H1 (cell line): ENCODE results near the gene LZTFL1.

Source experiments
- ATF3 ChIP-seq: IDR thresholded peaks from 2 replicates; pipeline ENCODE4 v1.6.1; 2011; ENCODE audit warnings: low read depth, mild to moderate bottlenecking, low read length; ENCODE audit not compliant: insufficient read depth
- CEBPB ChIP-seq: IDR thresholded peaks from 2 replicates; pipeline ENCODE4 v1.6.1; 2012; ENCODE audit warnings: low read depth, low read length
- CHD7 ChIP-seq: fragments of 300-600 bp; sonication (generic); IDR thresholded peaks from 2 replicates; pipeline ENCODE4 v1.7.1; 2012; ENCODE audit warnings: low read length, moderate library complexity, mild to moderate bottlenecking, inconsistent platforms; ENCODE audit not compliant: insufficient replicate concordance
- CTCF ChIP-seq, 3 experiments: IDR thresholded peaks; 1 replicate in 2 of 3; 2 replicates in 1 of 3; pipeline versions ENCODE4 v1.5.1 to v1.6.1; 2011; ENCODE audit warnings: low read length in 3 of 3, mild to moderate bottlenecking in 3 of 3, inconsistent platforms in 2 of 3, low read depth in 1 of 3, moderate library complexity in 1 of 3; ENCODE audit not compliant: insufficient read depth in 1 of 3; ENCODE audit errors: control extremely low read depth in 1 of 3
- E2F6 ChIP-seq: IDR thresholded peaks from 2 replicates; pipeline ENCODE4 v1.6.1; 2012; ENCODE audit warnings: inconsistent platforms
- EGR1 ChIP-seq: IDR thresholded peaks from 2 replicates; pipeline ENCODE4 v1.6.1; 2011; ENCODE audit warnings: low read depth, low read length, borderline replicate concordance
- EZH2 ChIP-seq: fragments of 200-600 bp; sonication (generic); IDR thresholded peaks from 2 replicates; pipeline ENCODE4 v1.7.1; 2012; ENCODE audit warnings: low read depth, mild to moderate bottlenecking, moderate library complexity, low read length, inconsistent platforms; ENCODE audit not compliant: severe bottlenecking
- JUND ChIP-seq: IDR thresholded peaks from 2 replicates; pipeline ENCODE4 v1.6.1; 2011; ENCODE audit warnings: mild to moderate bottlenecking, improper control_type of control experiment, low read length
- KDM1A ChIP-seq: fragments of 200-600, 300-600 bp; sonication (generic); IDR thresholded peaks from 2 replicates; pipeline ENCODE4 v1.7.1; 2016; ENCODE audit warnings: mild to moderate bottlenecking, low read length, borderline replicate concordance
- POLR2A ChIP-seq, 2 experiments: IDR thresholded peaks; 1 replicate in 1 of 2; 2 replicates in 1 of 2; pipeline ENCODE4 v1.6.1; 2011; ENCODE audit warnings: low read depth in 2 of 2, low read length in 2 of 2, mild to moderate bottlenecking in 2 of 2; ENCODE audit errors: control extremely low read depth in 1 of 2
- POLR2AphosphoS5 ChIP-seq: IDR thresholded peaks from 2 replicates; pipeline ENCODE4 v1.6.1; 2011; ENCODE audit warnings: low read depth, low read length
- RNF2 ChIP-seq: fragments of 200-900, 300-1000 bp; sonication (generic); IDR thresholded peaks from 2 replicates; pipeline ENCODE4 v1.7.1; 2016; ENCODE audit warnings: borderline replicate concordance, low read depth, mild to moderate bottlenecking, antibody characterized with exemption, low read length; ENCODE audit not compliant: poor library complexity, severe bottlenecking; ENCODE audit errors: missing control alignments
- TEAD4 ChIP-seq: IDR thresholded peaks from 2 replicates; pipeline ENCODE4 v1.6.1; 2012; ENCODE audit warnings: low read depth, low read length, inconsistent platforms, mixed read lengths
- ZNF274 ChIP-seq: IDR thresholded peaks from 2 replicates; pipeline ENCODE4 v1.7.0; 2012; ENCODE audit warnings: low read length, borderline replicate concordance; ENCODE audit errors: extremely low read depth

GRCh38 chr3:45792516-45793172 is 49.3 kb downstream of the LZTFL1 start:
- no peak for TF ChIP-seq ATF3
- TF ChIP-seq POLR2A (IDR thresholded peaks at IDR 0.05; ENCODE audit: control extremely low read depth in 1 of 2, low read depth in 2 of 2, low read length in 2 of 2), result no peak
- TF ChIP-seq CTCF (IDR thresholded peaks at IDR 0.05; ENCODE audit: control extremely low read depth in 1 of 3, insufficient read depth in 1 of 3, low read depth in 1 of 3, low read length in 3 of 3), result no peak
- no peak for TF ChIP-seq EZH2
- no peak for TF ChIP-seq CEBPB
- no peak for TF ChIP-seq EGR1
- no peak for TF ChIP-seq JUND
- no peak for TF ChIP-seq POLR2AphosphoS5
- TF ChIP-seq KDM1A, result no peak
- no peak for TF ChIP-seq RNF2
- TF ChIP-seq CHD7, result no peak
- no peak for TF ChIP-seq E2F6
- TF ChIP-seq TEAD4, result no peak
- no peak for TF ChIP-seq ZNF274
